Measurements from ENCODE around the gene RNMT.

The RNMT gene

DNA sequence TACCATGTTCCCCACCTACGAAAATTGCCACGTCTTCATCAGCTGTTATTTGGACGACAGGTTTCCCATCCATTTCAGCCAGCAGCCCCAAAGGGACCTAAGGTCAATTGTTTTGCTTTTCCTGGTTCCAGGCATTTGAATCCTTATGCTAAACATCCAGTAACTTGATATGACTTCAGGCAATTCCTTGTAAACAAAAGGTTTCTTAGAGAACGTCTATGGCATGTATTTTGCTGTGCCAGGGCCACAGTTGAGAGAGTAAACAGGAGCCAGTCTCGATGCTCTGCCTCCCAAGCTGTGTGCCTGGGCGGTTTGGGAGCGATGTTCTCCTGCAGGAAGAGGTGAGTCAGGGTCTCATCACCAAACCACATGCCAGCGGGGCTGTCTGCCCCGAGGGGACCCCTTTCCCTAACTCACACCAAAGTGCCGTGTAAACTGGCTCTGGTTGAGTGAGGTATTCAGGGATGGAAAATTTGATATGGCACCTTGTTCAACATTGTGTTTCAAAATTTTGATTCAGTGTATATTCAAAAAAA is 84.5 kb downstream of the RNMT start:
- H3F3A ChIP-seq (ENCODE audit: insufficient read depth), result no peaks in the 10 kb centered on the region
- TF ChIP-seq, protein P1, sequence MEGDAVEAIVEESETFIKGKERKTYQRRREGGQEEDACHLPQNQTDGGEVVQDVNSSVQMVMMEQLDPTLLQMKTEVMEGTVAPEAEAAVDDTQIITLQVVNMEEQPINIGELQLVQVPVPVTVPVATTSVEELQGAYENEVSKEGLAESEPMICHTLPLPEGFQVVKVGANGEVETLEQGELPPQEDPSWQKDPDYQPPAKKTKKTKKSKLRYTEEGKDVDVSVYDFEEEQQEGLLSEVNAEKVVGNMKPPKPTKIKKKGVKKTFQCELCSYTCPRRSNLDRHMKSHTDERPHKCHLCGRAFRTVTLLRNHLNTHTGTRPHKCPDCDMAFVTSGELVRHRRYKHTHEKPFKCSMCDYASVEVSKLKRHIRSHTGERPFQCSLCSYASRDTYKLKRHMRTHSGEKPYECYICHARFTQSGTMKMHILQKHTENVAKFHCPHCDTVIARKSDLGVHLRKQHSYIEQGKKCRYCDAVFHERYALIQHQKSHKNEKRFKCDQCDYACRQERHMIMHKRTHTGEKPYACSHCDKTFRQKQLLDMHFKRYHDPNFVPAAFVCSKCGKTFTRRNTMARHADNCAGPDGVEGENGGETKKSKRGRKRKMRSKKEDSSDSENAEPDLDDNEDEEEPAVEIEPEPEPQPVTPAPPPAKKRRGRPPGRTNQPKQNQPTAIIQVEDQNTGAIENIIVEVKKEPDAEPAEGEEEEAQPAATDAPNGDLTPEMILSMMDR (IDR thresholded peaks at IDR 0.05; ENCODE audit: insufficient read depth, low read length, poor library complexity, severe bottlenecking), result no peak
- TF ChIP-seq EZH2phosphoT487 (conservative IDR thresholded peaks at IDR 0.05; ENCODE audit: low read length), result no peak
- H3K4me3 ChIP-seq (ENCODE audit: insufficient read depth, low read length, poor library complexity, severe bottlenecking), result no peak overlapping the region
- no peaks in the 10 kb centered on the region for H3K9me3 ChIP-seq (ENCODE audit: insufficient read depth, low read length)
- no peak overlapping the region for H3K27ac ChIP-seq (ENCODE audit: low read depth, low read length)
- H3K27me3 ChIP-seq (ENCODE audit: low read length), result no peaks in the 10 kb centered on the region
- H3K9ac ChIP-seq (ENCODE audit: low read length), result no peak overlapping the region
- no peaks in the 10 kb centered on the region for H4K20me1 ChIP-seq (ENCODE audit: low read depth, low read length)
- no peak overlapping the region for H3K4me2 ChIP-seq (ENCODE audit: low read depth, low read length, poor library complexity, severe bottlenecking)
- H3K36me3 ChIP-seq (ENCODE audit: low read length), result no peaks in the 10 kb centered on the region
- no peaks in the 10 kb centered on the region for H3K9me2 ChIP-seq (replicated peaks; ENCODE audit: insufficient read depth, low read length)
- H3K79me2 ChIP-seq (ENCODE audit: insufficient read depth, low read length), result no peaks in the 10 kb centered on the region
- H2AFZ ChIP-seq (ENCODE audit: low read depth, low read length, severe bottlenecking), result no peak overlapping the region

DNA sequence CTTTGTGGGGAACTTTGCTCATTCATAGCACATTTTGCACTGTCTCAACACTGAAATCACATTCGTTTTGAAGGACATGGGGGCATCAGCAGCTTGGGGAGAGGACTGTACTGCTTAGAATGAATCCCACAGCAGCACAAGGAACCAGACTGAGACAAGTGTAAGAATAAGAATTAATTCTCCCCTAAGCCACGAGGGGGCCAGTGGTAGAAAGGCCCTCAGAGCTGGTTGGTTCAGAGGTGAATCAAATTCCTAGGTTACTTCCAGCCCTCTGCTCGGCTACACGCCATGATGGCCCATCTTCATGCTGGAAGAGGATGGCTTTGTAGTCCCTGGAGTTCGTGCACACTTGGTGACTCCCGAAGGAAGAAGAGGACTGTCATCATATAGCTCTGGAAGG is 85.5 kb downstream of the RNMT start:
- Histone ChIP-seq H3F3A (ENCODE audit: insufficient read depth) (no peaks in the 10 kb centered on the region), H3K79me2 (ENCODE audit: insufficient read depth, low read length) (no peaks in the 10 kb centered on the region), H3K9me2 (replicated peaks; ENCODE audit: insufficient read depth, low read length) (no peaks in the 10 kb centered on the region), H3K27ac (ENCODE audit: low read depth, low read length) (no peak overlapping the region), H3K27me3 (ENCODE audit: low read length) (no peaks in the 10 kb centered on the region), H3K36me3 (ENCODE audit: low read length) (no peaks in the 10 kb centered on the region), H3K9ac (ENCODE audit: low read length) (no peak overlapping the region), H3K9me3 (ENCODE audit: insufficient read depth, low read length) (no peaks in the 10 kb centered on the region), H2AFZ (ENCODE audit: low read depth, low read length, severe bottlenecking) (no peak overlapping the region), H4K20me1 (ENCODE audit: low read depth, low read length) (no peaks in the 10 kb centered on the region), H3K4me2 (ENCODE audit: low read depth, low read length, poor library complexity, severe bottlenecking) (no peak overlapping the region), H3K4me3 (ENCODE audit: insufficient read depth, low read length, poor library complexity, severe bottlenecking) (no peak overlapping the region)
- no peak for TF ChIP-seq EZH2phosphoT487 (conservative IDR thresholded peaks at IDR 0.05; ENCODE audit: low read length)
- TF ChIP-seq, protein P1 (IDR thresholded peaks at IDR 0.05; ENCODE audit: insufficient read depth, low read length, poor library complexity, severe bottlenecking), result peak; percentile 17

DNA sequence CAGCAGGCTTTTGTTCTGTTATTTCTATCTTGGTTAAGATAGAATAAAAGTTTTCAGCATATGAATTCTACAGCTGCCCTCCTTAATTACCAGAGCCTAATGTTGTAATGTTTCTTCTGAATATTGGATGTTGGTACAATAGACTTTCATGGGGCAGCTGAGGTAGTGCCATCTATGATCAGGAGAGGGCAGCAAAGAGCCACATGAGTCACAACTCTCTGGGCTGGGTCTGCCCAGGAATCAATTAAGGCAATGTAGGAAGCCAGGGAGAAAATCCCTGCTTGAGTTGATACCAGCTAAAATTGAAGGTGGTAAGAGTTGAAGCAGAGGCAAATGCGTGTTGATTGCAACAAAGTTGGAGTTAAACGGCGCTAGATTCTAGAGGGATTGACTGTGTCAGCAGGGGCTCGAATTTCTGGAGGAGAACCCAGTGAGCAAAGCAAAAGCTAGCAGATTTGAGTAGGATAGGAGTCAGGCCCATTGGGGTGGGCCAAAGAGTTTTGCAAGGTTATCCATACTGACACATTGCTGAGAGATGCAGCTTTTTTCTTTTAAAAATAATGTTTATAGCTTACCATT is 86.9 kb downstream of the RNMT start:
- Histone ChIP-seq H2AFZ (ENCODE audit: low read depth, low read length, severe bottlenecking) (no peak overlapping the region), H3K4me2 (ENCODE audit: low read depth, low read length, poor library complexity, severe bottlenecking) (no peak overlapping the region), H3K27ac (ENCODE audit: low read depth, low read length) (no peak overlapping the region)

More for the DNA sequence above, 86.9 kb downstream of the RNMT start:
- Histone ChIP-seq H3K79me2 (ENCODE audit: insufficient read depth, low read length) (no peaks in the 10 kb centered on the region), H4K20me1 (ENCODE audit: low read depth, low read length) (no peaks in the 10 kb centered on the region), H3K27me3 (ENCODE audit: low read length) (no peaks in the 10 kb centered on the region), H3K9me2 (replicated peaks; ENCODE audit: insufficient read depth, low read length) (no peaks in the 10 kb centered on the region), H3K9ac (ENCODE audit: low read length) (no peak overlapping the region), H3F3A (ENCODE audit: insufficient read depth) (no peaks in the 10 kb centered on the region), H3K9me3 (ENCODE audit: insufficient read depth, low read length) (no peaks in the 10 kb centered on the region), H3K36me3 (ENCODE audit: low read length) (no peaks in the 10 kb centered on the region), H3K4me3 (ENCODE audit: insufficient read depth, low read length, poor library complexity, severe bottlenecking) (no peak overlapping the region)
- TF ChIP-seq, protein P1 (IDR thresholded peaks at IDR 0.05; ENCODE audit: insufficient read depth, low read length, poor library complexity, severe bottlenecking), result peak; percentile 79
- no peak for TF ChIP-seq EZH2phosphoT487 (conservative IDR thresholded peaks at IDR 0.05; ENCODE audit: low read length)
